Stimulated activated CD8-positive, alpha-beta memory T cell treated with anti-CD3 and anti-CD28 coated beads, Interleukin-2, amount 100 ng/mL, for 48 hours (primary cell): Measurements from ENCODE around the gene GGA3.
"Not testable (repeated sequence)": the region's sequence is repeated elsewhere in the genome, so short reads cannot be mapped to it uniquely, and the experiment has no call there.

ENCODE experiments used
- DNase-seq, 2 donors: peaks; one replicate each; pipeline ENCODE4 v3.0.0-alpha.2; 2020; ENCODE audit warnings: low read depth in 2 of 2

Gene GGA3

GRCh38 chr17:75227729-75228128 is 33.7 kb downstream of the GGA3 start:
- no peak for DNase-seq

- no peak for DNase-seq
Measured at GRCh38 chr17:75225016-75225415, 36.4 kb downstream of the GGA3 start.

GRCh38 chr17:75219815-75220214 is 41.6 kb downstream of the GGA3 start:
- DNase-seq, result no peak

GRCh38 chr17:75218131-75218530 is 43.3 kb downstream of the GGA3 start:
- DNase-seq, result no peak

- DNase-seq, result no peak
Measured at GRCh38 chr17:75209061-75209460, 52.3 kb downstream of the GGA3 start.

GRCh38 chr17:75208161-75208560 is 53.2 kb downstream of the GGA3 start:
- DNase-seq, result no peak

- no peak for DNase-seq
Measured at GRCh38 chr17:75207760-75208159, 53.6 kb downstream of the GGA3 start.

GRCh38 chr17:75207050-75207407 is 54.4 kb downstream of the GGA3 start:
- not testable (repeated sequence) for DNase-seq

- DNase-seq, result no peak
Measured at GRCh38 chr17:75205793-75206163, 55.6 kb downstream of the GGA3 start.

- peak; percentile 87 to 91 for DNase-seq
Measured at GRCh38 chr17:75205037-75205792, 56.2 kb downstream of the GGA3 start, which contains the start of gene NUP85. NUP85 (plus strand) TSS chr17:75205679; CDS start chr17:75205762, 83 bp downstream.

GRCh38 chr17:75199886-75200618 is 61.4 kb downstream of the GGA3 start:
- no peak for DNase-seq

GRCh38 chr17:75194879-75195278 is 66.5 kb downstream of the GGA3 start:
- DNase-seq, result no peak

- DNase-seq, result no peak
Measured at GRCh38 chr17:75191584-75191983, 69.8 kb downstream of the GGA3 start.

GRCh38 chr17:75188614-75189013 is 72.8 kb downstream of the GGA3 start:
- DNase-seq, result no peak
